ENCODE measurements around the gene STK24.

The STK24 gene

GRCh38 chr13:98557937-98558792, 18.7 kb downstream of the STK24 start:
- no peak overlapping the region for H3K4me3 ChIP-seq (ENCODE audit: low read depth, low read length)

- no peak overlapping the region for H3K4me3 ChIP-seq (ENCODE audit: low read depth, low read length)
These were observed 19.8 kb downstream of the STK24 start for GRCh38 chr13:98556968-98557631.

- no peak overlapping the region for H3K4me3 ChIP-seq (ENCODE audit: low read depth, low read length)
These were observed 20.6 kb downstream of the STK24 start for GRCh38 chr13:98556142-98556816.

- H3K4me3 ChIP-seq (ENCODE audit: low read depth, low read length): no peak overlapping the region
These were observed 27.1 kb downstream of the STK24 start for GRCh38 chr13:98549728-98550317.

DNA sequence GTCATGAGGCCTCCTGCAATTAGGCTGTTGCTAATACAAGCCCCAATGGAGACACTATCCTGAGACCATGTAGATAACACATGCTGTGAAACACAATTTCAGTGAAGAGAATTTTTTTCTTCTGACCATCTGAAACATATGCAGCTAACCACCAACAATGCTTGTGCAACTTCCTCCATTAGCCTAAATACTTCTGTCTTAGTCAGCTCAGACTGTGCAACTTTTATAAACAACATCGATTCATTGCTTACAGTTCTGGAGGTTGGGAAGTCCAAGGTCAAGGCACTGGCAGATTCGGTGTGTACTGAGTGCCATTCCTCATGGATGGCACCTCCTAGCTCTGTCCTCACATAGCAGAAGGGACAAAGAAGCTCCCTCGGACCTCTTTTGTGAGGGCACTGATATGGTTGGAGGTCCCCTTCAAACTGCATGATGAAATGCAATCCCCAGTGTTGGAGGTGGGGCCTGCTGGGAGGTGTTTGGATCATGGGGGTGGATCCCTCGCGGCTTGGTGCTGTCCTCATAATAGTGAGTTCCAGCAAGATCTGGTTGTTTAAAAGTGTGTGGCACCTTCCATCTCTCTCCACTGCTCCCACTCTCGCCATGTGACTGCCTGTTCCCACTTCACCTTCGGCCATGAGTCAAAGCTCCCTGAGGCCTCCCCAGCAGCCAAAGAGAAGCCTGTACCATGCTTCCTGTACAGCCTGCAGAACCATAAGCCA, 27.7 kb downstream of the STK24 start:
- no peak overlapping the region for H3K4me3 ChIP-seq (ENCODE audit: low read depth, low read length)

DNA sequence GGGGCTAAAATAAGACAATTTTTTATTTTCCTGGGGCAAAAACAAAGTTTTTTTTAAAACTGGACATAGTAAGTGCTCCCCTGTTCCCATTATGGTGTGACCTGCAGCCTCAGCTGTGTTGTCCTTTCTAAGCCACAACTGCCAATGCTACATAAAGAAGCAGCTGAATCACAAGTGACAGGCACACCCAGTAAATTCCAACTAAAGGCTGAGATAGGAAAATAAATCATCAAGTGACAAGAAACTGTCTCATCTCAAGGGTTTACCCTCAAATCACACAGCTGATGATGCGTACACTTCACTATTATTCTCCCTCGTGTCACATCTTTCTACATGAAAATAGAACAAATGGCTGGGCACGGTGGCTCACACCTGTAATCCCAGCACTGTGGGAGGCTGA, 28.7 kb downstream of the STK24 start:
- no peak overlapping the region for H3K4me3 ChIP-seq (ENCODE audit: low read depth, low read length)

DNA sequence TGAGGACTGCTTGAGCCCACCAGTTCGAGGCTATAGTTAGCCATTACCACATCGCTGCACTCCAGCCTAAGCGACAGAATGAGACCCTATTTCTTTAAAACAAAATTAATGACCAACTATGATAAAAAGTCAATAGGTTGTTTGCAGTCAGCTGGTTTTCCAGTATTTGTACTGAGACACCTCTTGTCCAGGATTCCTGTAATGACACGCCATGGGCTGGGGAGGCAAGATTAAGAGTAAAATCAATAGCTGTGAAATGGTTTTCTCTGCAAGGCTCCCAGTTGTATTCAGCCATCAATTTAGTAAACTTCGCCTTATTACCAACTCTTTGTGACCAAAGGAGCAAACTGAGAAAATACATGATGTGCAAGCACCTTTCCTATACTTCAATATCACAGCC, 29.5 kb downstream of the STK24 start:
- H3K4me3 ChIP-seq (ENCODE audit: low read depth, low read length): no peak overlapping the region

DNA sequence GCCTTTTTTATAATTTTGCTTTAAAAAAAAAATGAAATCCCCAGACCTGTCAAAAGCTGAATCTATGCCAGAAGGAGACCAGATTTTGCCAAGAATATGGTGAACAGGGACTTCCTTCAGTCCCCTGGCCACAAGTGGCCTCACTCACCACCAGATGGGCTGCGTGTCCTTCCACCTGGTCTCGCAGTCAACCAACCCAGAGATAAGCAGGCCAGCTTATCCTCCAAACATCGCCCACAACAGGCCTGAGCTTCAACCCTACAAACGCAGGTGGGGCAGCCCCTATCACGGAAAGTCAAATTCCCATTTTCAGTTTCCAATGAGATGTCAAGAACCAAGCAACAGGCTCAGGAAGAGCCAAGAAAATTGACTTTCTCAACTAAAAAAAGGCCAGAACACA, 30.5 kb downstream of the STK24 start:
- no peak overlapping the region for H3K4me3 ChIP-seq (ENCODE audit: low read depth, low read length)

- H3K4me3 ChIP-seq (ENCODE audit: low read depth, low read length): no peak overlapping the region
These were observed 32.7 kb downstream of the STK24 start for GRCh38 chr13:98544104-98544710.

- no peak overlapping the region for H3K4me3 ChIP-seq (ENCODE audit: low read depth, low read length)
These were observed 33.4 kb downstream of the STK24 start for GRCh38 chr13:98543378-98544103.

- H3K4me3 ChIP-seq (ENCODE audit: low read depth, low read length): no peak overlapping the region
These were observed 34.1 kb downstream of the STK24 start for GRCh38 chr13:98542568-98543377.

DNA sequence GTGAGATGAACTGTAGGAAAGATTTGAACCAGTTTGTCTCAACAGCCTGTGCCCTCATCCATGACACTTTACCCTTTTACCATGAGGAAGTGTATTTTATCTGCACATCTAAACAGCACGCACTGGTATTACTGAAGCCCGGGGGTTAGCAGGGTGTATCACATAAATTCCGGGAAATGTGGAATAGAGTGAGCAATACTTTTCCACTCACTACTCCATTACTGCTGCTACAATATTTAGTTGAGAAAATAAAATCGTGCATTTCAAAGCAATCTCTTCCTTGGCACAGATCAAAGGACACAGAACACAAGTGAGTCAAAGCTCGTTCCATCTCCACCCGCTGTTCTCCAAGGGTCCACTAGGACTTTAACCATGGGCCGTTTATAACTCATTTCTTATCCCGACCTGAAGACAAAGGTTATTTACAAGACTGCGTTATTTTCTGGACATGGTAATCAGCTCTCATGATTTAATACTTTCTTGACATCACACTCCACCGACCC, 35.2 kb downstream of the STK24 start:
- no peak overlapping the region for H3K4me3 ChIP-seq (ENCODE audit: low read depth, low read length)

GRCh38 chr13:98541191-98541590, 35.7 kb downstream of the STK24 start:
- no peak overlapping the region for H3K4me3 ChIP-seq (ENCODE audit: low read depth, low read length)

DNA sequence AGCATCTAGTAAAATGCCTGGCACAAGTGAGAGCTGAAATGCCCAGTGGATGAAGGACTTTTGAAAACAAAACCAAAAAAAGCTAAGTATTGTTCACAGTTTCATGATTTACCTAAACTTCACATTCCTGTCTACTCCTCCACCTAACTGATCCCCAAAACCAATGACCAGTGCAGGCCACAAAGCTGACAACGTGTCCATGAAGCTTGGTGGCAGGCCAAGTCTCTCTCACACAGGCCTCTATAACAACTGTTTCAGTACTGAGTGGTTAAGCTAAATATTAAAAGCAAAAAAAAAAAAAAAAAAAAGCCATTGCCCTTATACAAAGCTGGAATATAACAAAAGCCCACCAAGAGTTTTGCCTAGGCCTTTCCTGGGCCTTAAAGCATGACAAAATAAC, 36.4 kb downstream of the STK24 start:
- H3K4me3 ChIP-seq (ENCODE audit: low read depth, low read length): no peak overlapping the region

DNA sequence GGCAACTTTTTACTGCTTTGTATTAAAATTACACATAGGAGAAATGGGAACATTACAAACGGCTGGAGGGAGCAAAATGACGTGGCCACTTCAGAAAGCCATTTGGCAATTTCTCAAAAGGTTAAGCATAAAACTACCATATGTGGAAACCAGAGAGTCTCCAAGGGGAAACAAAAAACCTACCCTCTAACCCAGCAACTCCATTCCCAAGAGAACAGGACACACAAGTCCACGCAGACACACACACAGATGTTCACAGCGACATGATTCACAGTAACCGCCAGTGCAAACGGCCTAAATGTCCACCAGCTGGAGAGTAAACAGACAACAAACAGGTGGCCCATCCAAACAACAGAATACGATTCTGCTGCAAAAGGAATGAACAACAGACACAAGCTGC, 37.2 kb downstream of the STK24 start:
- no peak overlapping the region for H3K4me3 ChIP-seq (ENCODE audit: low read depth, low read length)

DNA sequence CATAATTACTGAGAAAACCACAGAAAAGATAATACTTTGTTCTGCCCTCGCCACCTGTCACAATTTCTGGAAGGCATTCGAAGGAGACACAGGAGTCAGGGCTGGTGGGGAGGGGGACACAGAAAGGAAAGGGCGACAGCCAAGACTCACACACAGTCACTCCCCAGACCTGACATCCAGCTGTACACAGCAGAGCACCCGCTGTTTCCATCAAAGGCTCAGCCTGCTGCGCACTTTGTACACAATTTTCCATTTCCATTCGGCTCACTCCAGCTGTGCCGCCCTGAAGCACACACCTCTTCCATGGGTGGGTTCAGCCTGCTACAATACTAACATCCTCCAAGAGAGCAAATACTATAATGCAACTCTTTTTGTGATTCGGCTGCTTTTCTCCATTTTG, 38.0 kb downstream of the STK24 start:
- H3K4me3 ChIP-seq (ENCODE audit: low read depth, low read length): no peak overlapping the region

DNA sequence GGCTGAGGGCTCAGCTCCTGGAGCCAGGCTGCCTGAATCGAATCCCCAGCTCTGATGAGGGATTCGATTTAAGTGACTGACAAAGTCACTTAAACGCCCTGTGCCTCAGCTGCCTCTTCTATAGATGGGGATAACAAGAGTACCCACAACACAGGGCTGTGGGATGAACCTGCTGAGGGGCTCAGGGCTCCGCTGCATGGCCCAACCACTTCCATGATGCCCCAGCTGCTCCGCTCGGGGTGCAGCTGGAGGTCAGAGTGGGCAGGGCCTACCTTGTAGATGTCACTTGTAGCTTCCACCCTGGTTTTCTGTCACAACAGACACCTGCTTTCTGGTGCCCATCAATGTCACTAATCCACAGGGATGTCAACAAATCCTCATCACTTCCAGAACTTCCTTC, 39.2 kb downstream of the STK24 start:
- H3K4me3 ChIP-seq (ENCODE audit: low read depth, low read length): no peak overlapping the region

GRCh38 chr13:98537306-98537705, 39.6 kb downstream of the STK24 start:
- H3K4me3 ChIP-seq (ENCODE audit: low read depth, low read length): no peak overlapping the region

DNA sequence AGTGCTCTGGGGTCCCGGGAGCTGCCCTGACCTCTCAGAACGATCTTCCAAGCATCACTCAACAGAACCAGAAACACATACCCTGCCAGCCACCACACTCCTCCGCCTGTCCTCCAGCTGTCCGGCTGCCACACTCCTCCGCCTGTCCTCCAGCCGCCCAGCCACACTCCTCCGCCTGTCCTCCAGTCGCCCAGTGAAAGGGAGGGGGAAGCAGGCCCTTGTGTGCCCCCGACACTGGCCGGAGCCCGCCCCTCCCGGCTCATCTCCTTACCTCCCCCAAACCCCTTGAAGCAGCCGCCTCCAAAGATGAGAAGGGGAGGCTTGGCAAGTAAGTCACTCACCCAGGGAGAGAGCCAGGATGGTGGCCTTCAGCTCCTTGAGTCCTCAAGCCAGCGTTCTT, 40.2 kb downstream of the STK24 start:
- H3K4me3 ChIP-seq (ENCODE audit: low read depth, low read length): no peak overlapping the region
